Brain microvascular endothelial cell (primary cell): ENCODE results near the gene FRAT2.

Source experiments
- DNase-seq: peaks from one replicate; pipeline ENCODE4 v3.0.0-alpha.2; 2020
- H3K27ac ChIP-seq: fragments of 250-450 bp; sonication (Bioruptor Pico); 2 replicates; pipeline ENCODE4 v1.5.1; 2020; ENCODE audit warnings: mild to moderate bottlenecking, moderate library complexity
- H3K27me3 ChIP-seq: fragments of 250-450 bp; sonication (Bioruptor Pico); replicated peaks from 2 replicates; pipeline ENCODE4 v1.5.1; 2020; ENCODE audit warnings: mild to moderate bottlenecking
- H3K36me3 ChIP-seq: fragments of 250-450 bp; sonication (Bioruptor Pico); replicated peaks from 2 replicates; pipeline ENCODE4 v1.5.1; 2020; ENCODE audit warnings: mild to moderate bottlenecking
- H3K4me3 ChIP-seq: 2 replicates; pipeline ENCODE4 v1.5.1; 2011; ENCODE audit warnings: low read depth, mild to moderate bottlenecking, control low read depth, low read length, moderate library complexity
- CTCF ChIP-seq: IDR thresholded peaks from 2 replicates; pipeline ENCODE4 v1.5.1; 2011; ENCODE audit warnings: low read depth, mild to moderate bottlenecking, moderate library complexity, low read length, control low read depth, inconsistent platforms; ENCODE audit errors: missing control alignments
- in situ Hi-C: cut with HindIII; loops from 2 replicates; pipeline ENCODE4 v1.10.0; 2017; ENCODE audit warnings: low sequenced_read_pairs, low pct_ligation_motif_present

The FRAT2 gene

GRCh38 chr10:97361537-97361901 is 27.0 kb upstream of the FRAT2 start:
- in situ Hi-C loops: no loop called here
- no peak overlapping the region for H3K4me3 ChIP-seq
- no peaks in the 10 kb centered on the region for H3K27me3 ChIP-seq
- no peak for DNase-seq
- H3K27ac ChIP-seq: no peak overlapping the region
- TF ChIP-seq CTCF: no peak
- H3K36me3 ChIP-seq: peaks cover 55% of the 10 kb centered on the region

- H3K27ac ChIP-seq: no peak overlapping the region
- H3K4me3 ChIP-seq: no peak overlapping the region
- in situ Hi-C loops: no loop called here
- DNase-seq: no peak
- H3K36me3 ChIP-seq: peaks cover 59% of the 10 kb centered on the region
- TF ChIP-seq CTCF: no peak
- H3K27me3 ChIP-seq: no peaks in the 10 kb centered on the region
Measured at GRCh38 chr10:97360705-97361536, 26.4 kb upstream of the FRAT2 start.

GRCh38 chr10:97358781-97359180 is 24.3 kb upstream of the FRAT2 start:
- Histone ChIP-seq H3K4me3 (no peak overlapping the region), H3K36me3 (peaks cover 58% of the 10 kb centered on the region), H3K27me3 (no peaks in the 10 kb centered on the region), H3K27ac (no peak overlapping the region)
- no peak for DNase-seq
- TF ChIP-seq CTCF: no peak
- in situ Hi-C loops: no loop called here

GRCh38 chr10:97358349-97358748 is 23.8 kb upstream of the FRAT2 start:
- Histone ChIP-seq H3K4me3 (no peak overlapping the region), H3K36me3 (peaks cover 55% of the 10 kb centered on the region), H3K27ac (no peak overlapping the region), H3K27me3 (no peaks in the 10 kb centered on the region)
- no peak for TF ChIP-seq CTCF
- DNase-seq: no peak
- in situ Hi-C loops: no loop called here

- Histone ChIP-seq H3K4me3 (no peak overlapping the region), H3K27ac (no peak overlapping the region), H3K27me3 (no peaks in the 10 kb centered on the region), H3K36me3 (peaks cover 56% of the 10 kb centered on the region)
- DNase-seq: no peak
- in situ Hi-C loops: no loop called here
- TF ChIP-seq CTCF: no peak
Measured at GRCh38 chr10:97356918-97357317, 22.4 kb upstream of the FRAT2 start.
